Activated CD8-positive, alpha-beta memory T cell treated with anti-CD3 and anti-CD28 coated beads, Interleukin-2, amount 50 U/mL, for 4 hours (primary cell): ENCODE data around the gene PTTG1IP.

ENCODE experiments used
- DNase-seq: peaks from one replicate; pipeline ENCODE4 v3.0.0-alpha.2; 2020

Gene PTTG1IP

DNA sequence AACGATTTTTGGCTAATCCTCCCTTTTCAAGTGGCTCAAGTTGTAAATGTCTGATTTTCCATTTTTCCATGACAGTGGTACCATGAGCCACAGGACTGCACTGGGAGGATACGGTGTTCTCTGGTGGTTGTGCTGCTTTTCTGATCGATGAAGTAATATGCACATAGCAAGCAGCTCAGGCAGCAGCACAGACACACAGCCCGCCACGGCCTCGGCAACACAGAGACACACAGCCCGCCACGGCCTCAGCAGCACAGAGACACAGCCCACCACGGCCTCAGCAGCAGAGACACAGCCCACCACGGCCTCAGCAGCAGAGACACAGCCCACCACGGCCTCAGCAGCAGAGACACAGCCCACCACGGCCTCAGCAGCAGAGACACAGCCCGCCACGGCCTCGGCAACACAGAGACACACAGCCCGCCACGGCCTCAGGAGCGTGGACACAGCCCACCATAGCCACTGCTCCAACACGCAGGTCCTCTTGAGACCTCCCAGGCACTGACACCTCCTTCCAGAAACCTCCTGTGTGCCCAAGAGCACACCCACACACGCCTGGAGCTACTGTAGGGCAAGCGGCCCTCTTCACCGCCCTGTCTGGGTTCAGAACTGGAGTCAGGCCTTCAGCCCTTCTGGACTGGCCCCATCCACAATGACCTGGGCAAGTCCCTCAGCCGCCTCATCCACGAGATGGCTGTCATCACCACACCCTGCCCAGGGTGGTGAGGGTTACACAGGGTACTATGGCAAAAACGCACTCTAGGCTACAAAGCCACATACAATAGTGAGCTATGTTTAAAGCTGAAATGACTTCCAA lies 10.4 kb downstream of the PTTG1IP start:
- no peak for DNase-seq

DNA sequence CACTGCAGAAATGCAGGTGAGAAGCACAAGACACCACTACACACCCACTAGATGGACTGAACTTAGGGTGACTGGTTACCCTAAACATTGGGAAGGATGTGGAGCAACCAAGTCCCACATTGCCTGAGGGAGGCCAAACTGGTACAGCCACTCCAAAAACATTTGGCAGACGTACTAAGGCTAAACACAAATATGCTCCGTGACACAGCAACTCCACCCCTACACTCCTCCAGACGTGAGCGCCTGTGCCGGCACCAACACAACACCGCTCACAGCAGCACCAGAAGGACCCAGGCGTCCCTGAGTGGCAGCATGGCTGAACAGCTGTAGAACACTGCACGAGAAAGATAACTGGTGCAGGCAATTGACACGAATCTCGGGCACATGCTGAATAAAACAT lies 14.7 kb downstream of the PTTG1IP start:
- no peak for DNase-seq

DNA sequence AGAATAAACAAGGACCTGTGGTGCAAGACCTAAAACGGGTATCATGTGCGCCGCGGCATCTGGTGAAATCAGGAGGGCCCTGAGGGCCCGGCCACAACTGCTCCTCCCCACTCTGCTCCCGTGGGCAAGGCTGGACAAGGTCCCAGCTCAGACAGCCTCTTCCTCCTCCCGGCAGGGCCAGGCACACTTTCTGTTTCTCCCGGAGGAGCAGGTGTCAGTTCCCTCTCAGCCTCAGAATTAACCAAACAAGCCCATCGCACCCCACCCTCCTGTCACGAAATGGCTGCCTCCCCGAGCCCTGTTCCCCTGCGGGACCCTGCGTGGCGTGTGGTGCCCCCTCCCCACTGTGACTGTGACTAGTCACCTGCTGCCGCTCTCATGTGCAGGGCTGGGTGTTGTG lies 15.2 kb downstream of the PTTG1IP start:
- no peak for DNase-seq

DNA sequence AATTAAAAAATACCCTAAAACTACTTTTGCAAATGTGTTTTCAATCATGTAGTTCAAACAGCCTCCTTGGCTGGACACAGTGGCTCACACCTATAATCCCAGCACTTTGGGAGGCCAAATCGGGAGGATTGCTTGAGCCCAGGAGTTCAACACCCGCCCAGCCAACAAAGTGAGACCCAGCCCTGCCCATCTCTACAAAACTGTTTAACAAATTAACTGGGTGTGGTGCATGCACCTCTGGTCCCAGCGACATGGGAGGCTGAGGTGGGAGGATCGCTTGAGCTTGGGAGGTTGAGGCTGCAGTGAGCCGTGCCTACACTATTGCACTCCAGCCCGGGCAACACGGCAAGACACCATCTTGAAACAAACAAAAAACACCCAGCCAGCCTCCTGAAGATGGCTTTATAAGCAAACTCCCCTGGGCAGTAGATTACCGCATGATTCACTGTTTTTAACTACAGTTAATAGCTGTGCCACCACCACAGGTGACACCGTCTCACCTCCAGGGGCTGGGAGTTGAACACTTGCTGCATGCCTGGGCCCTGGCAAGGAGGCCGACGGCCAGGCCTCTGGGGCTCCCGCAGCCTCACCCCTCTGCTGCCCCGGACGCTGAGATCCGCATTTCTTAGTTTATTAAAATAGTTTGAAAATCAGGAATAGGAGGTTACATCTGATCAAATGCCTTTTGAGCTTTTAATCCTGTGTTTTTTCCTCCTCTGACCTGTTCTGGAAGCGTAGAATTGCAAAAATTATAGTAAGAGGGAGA lies 16.2 kb downstream of the PTTG1IP start:
- DNase-seq: no peak

DNA sequence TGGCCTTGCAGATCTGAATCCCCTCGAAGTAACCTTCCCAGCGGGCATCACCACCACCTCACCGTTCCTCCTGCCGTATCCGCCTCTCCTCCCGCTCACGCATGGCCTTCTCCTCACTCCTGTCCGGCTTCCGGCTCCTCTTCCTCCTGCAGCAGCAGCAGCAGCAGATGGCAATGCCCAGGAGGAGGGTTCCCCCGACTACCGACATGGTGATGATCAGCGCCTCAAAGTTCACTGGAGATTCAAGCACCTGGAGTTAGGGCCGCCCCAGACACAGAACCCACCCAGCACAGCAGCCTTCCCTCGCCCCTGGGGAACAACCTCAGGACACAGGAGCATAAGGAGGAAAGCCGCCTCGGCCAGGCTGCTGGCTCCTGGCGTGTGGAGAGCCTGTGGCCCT lies 17.4 kb downstream of the PTTG1IP start:
- DNase-seq: no peak

DNA sequence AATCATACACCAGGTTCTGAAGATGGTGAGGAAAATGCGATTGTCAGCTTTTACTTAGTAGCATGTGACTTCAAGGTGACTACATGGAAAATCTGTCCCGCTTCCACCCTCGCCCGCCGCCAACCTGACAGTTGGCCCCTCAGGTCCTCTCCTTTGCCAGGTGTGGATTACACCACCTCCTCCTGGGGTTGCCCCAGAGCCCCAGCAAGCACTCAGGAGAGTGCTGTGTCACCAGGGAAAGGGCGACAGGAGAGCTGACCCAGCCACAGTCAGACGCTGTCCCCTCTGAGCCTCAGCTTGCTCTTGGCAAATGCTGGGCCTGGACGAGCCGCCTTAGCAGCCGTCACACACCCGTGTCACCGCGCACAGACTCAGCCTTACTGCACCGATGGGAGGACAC lies 17.9 kb downstream of the PTTG1IP start:
- DNase-seq: no peak

DNA sequence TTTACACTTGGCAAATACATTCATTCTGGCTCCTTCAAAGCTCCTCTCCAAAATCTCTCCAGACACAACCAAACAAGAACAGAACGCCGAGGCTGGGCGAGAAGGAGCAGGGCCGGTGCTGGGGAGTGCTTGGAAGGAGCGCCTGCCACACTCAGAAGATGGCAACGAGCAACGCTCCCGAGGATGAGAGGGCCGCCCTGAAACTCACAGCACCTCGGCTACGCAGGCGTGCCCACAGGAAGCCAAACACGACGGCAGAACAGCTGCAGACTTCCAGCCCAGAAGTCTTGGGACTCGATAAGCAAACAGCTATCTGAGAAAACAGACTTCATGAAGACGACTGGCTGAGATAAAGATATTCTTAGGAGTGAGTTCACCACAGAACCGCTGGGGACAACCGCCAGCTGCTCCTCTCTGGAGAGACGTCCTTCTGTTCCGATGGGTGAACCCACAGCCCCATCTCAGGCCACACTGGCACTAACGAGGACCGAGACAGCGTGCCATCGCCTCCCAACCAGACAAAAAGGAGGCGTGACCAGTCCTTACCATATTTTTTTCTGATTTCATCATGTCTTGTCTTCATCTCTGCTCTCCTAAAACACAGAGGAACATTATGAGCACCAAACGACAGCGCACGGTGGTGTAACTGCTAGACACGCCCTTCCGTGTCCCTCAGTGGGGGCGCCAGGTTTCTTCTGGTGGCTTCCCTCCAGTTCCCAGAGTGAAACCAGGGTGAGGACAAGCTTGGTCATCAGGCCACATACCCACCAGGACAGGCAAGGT lies 18.6 kb downstream of the PTTG1IP start:
- no peak for DNase-seq

DNA sequence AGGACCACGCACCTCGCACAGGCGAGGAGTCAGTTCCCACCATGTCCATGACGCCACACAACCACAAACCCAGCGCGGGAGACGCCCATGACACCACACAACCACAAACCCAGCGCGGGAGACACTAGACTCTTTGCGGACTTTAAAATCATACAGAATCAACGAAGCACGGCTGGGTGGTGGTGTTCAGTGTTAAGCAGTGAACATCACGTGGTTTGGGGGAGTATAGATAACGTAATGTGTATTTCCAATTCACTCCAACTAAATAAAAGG lies 19.2 kb downstream of the PTTG1IP start:
- DNase-seq: no peak

DNA sequence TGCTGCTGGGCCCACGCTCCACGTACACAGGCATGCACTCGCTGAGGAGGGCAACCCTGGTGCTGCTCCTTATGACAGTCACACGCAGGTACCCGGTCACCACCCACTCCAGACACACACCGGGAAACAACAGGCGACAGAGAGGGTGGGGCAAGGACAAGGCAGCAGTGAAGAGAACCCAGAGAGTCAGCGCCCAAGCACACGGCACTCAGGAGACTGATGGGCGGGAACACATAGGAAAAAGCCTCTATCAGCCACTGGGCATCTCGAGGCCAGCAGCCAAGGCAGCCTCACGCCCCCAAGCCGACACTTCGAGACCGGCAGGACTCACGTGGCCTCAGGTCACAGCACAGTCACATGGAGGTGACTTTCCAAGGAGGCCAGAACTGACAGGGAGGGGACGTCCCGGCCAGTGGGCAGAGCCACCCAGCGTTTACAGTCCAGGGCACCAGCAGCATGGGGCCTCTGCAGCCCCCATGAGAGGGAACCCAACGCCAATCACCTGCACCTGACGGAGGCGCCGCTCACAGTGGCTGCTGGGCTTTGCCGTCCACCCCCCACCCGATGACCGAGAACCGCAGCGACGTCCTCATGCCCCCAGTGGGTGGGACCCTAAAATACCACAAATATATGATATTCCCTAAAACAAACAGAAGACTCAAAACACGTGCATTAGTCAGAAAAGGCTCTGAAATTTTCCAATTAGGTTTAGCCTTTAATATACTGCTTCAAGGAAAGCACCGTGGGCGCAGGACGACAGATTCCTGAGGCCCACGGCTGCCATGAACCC lies 19.7 kb downstream of the PTTG1IP start:
- no peak for DNase-seq

DNA sequence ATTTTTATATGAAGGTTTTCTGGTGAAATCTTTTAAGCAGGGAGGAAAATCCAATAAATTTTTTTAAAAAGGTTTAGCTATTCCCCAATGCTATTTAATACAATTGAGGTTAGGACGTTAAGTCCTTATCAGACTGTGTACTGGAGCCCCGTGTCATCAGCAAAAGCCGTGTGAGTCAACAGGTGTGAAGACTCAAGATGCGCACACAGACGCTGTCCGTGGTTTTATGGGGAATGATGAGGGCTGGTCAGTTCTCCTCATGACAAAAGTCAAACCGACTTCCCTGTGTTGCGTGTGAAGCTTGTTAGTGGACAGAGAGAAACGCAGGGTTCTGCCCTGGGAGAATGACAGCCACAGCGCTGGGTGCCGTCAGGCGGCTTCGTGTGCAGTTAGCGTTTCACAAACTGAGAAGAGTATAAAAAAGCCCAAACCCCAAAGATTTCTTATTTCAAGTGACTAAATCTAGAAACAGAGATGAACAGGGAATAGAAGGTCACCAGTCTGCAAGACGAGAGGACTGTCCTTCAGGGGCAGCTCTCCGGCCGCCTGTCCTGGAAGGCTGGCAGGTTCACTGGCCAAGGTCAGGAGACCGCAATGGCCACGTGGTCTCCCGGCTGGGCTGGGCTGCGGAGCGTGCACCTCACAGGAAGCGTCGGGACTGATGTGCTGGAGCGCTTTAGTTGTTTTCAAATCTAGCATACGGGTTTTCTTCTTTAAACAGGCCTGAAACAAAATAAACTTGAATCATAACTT lies 22.4 kb downstream of the PTTG1IP start:
- DNase-seq: no peak

DNA sequence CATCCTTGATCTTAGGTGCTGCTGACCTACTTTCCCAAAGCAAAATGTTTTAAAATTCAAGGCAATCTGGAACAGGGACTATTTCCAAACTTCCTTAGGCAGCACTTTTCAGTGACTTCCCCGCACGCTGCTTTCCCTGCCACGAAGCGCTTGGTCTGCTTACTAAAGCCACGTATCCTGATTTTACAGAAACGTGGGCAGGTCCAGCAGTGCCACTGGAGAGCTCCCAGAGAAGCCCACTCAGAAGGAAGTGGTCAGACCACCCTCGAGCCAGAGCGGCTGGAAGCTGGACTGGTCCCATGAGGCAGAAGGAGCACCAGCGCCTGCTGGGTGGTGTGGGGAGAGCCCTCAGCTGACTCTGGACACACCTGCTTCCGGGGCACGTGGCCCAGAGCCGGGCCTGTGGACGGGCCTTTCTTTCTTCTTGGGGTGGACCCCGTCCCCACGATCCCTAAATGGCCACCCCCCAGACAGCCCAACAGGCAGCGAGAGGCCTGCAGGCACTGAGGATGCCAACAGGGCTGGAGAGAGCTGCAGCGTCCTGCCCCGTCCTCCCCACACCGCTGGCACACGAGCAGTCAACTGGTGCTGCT lies 23.2 kb downstream of the PTTG1IP start:
- no peak for DNase-seq

DNA sequence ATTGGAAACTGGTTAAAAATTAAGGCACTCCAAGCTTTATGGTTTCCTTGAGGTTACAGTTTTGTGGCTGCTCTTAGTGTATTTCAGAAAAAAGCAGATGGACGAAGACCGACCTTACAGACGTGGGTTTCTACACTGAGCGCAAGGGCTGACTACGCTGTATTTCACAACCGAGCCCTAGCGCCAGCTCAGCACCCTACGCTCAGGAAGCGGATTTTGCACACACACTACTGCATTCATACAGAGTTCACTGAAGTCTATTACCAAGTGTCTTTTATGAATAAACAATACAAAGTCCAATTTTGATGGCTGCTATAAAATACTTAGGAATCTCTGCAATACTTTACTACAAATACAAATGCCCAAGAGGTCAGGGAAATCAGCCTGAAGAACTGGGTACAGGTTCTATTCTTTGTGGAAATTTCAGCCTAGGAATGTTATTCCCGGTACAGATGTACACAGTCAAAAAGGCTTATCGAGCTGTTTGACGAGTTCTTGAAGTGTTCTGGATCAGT lies 23.8 kb downstream of the PTTG1IP start:
- DNase-seq: no peak

DNA sequence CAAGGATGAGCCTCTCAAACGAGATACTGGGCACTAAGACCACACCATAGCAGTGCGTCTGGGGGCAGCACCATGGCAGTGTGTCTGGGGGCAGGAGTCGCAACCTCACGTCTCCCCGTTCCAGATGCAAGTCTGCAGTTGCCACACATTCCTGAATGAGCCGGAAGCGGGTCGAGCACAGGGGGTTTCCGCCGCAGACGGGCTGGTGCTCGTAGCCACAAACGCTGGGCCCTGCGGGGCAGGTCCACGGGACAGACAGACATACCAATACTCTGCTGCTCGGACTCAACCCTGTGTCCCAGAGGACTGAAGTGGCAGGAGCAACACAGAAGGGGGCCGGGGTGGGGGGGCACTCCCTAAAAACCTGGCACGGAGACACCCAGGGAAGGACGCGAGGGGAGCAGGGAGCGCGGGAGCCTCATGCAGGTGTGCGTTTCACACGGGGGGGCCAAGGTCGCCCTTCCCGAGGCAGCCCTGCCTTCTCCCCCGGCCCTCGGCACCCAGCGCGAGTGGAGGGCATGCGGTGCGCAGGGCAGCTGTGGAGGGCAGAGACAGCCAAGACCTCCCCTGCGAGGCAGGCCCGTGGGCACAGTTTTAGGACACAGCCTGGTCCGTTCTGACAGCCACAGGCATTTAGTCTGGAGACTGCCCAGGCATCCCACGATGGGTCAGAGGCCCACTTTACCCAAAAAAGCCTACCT lies 24.5 kb downstream of the PTTG1IP start:
- DNase-seq: no peak

DNA sequence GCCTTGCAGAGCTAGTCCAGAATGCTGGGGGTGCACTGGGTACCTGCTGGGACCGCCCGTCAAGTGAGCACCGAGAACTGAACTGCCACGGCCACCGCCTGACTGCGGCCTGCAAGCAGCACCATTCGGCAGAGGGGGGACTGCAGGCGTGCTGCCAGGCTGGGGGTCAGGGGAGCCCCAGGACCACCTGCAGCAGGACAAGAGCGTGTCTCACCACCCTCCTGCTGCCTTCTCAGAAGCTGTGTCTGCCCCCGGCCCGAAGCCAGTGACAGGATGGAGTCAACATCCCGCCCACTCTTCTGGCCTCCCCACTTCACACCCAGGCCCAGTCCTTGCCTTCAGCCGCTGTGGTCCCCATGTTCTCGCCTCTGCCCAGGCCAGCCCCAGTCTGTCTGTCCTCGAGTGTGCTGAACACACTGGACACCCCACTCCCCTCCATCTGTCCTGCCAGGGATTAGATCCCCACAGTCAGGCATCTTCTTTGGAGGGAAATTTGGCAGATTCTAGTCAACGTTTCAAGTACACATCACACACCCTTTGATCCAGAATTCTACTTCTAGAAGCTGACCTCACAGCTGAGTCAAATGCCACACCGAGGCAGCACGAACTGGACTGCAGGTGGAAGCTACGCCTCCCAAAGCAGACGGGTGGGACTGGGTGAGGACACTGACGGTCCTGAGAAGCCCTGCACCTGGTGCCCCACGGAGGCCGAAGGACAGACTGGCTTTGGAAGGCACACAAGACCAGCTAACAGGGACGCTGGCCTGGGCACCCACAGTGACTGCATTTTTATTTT lies 26.0 kb downstream of the PTTG1IP start:
- no peak for DNase-seq

DNA sequence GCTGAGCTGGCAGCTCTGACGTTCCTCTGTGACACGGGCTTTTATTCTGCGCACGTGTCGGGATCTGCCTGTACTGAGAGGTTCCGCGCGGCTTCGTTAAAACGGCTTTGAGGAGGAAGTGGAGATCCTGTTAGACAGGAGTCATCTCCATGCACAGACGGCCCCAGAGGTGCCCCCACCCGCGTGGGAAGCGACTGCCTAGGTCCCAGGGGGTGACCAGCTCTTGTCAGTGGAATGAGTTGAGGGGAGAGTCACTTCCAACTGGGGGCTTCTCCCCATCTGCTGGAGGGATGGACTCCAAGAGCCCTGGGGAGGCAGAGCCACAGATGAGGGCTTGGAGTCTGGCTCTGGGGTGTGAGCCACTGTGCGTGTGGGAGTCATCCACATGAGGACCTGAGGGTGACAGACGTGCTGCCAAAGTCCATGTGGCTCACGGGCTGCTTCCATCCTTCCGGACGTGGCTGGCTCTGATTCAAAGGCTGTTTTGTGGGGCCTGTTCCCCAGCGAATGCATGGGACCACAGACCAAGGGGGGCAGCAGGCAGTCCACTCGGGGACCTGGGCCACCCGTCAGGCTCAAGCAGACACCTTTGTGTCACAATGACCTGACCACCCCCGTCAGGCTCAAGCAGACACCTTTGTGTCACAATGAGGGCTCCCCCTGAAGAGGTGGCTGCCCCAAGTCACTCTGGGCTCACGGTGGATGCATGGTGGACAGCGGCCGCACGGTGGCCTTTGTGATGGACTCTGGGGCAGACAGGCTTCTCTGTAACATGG lies 26.8 kb downstream of the PTTG1IP start:
- DNase-seq: peak; percentile 37

DNA sequence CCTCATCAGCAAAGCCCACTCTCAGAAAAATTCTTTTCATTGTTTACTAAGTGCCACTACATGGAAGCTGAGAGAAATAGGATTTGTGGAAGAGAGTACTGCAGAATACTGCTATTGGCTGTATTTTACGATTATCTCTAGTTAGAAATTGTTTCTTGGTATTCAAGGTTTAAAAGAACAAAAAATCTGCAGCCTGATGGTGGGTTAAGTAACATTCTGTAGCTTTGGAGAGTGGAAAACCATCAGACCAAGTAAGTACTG lies 27.3 kb downstream of the PTTG1IP start:
- no peak for DNase-seq

DNA sequence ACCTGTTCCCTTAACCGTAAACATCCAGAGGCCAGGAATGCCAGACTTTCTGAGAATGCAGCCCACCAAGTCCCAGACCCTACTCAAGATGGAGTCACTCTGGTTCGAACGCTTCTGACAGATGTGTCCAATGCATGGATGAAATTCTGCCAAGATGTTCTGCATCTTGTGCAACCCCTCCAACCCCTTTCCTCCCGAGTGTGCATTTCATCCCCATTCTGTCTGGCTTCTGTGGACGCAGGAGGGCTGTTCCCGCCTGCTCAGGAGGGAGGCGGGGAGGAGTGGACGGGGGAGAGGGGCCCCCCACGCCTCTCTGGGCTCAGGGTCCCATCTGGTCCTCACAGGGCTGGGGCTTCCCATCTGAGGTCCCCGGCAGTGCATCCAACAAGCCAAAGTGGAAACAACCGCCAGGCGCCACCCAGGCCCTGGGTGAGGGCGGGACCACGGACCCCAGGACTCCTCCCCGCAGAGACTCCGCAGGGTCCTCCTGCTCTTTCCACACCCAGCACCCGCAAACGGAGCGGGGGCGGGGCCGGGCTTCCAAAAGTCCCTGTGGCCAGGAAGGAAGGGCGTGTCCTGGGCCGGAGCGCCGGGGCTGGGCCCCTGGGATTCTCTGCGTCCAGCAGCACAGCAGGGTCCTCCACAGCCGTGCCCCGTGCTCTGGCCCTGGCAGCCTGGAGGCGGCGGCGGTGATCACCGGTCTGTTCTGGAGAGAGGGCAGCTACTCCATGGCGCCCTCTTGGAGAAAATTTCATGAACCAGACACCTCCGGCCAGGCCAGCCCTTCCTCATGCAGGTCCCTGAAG lies 27.9 kb downstream of the PTTG1IP start:
- DNase-seq: peak; percentile 41

DNA sequence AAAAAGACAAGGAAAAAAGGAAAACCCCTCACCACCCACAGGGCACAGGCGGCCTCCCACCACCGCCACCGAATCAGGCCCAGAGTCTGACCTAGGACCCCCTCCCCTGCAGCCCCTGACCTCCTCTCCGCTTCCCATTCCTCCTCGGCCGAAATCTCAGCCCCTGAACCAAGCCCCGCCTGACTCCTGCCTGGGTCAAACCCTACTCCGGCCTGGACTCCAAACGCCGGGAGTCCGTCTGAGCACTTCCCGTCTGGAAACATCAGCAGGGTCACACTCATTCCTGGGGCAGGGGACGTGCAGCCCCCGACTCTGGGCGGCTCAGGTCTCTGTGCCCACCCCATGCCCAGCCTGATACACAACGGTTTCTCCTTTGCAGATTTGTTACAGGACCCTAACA lies 29.2 kb downstream of the PTTG1IP start:
- no peak for DNase-seq
